Rectal smooth muscle tissue (tissue), 1 donor: ENCODE data around the gene PELI2.

Experiments
- H3K27ac ChIP-seq: one replicate; pipeline ENCODE4 v1.7.0; 2013; ENCODE audit warnings: low read depth, low read length, inconsistent platforms
- H3K27me3 ChIP-seq: one replicate; pipeline ENCODE4 v1.7.0; 2013; ENCODE audit warnings: low read length; ENCODE audit not compliant: control insufficient read depth, insufficient read depth
- H3K36me3 ChIP-seq: one replicate; pipeline ENCODE4 v1.7.0; 2013; ENCODE audit warnings: low read length; ENCODE audit not compliant: control insufficient read depth, insufficient read depth
- H3K4me1 ChIP-seq: one replicate; pipeline ENCODE4 v1.7.0; 2013; ENCODE audit warnings: low read length; ENCODE audit not compliant: control insufficient read depth, insufficient read depth
- H3K4me3 ChIP-seq: one replicate; pipeline ENCODE4 v1.7.0; 2013; ENCODE audit warnings: low read length
- H3K9ac ChIP-seq: one replicate; pipeline ENCODE4 v1.7.0; 2013; ENCODE audit warnings: low read length

PELI2 gene

GRCh38 chr14:56170028-56170427 is 51.8 kb downstream of the PELI2 start:
- Histone ChIP-seq H3K27me3 (no peaks in the 10 kb centered on the region), H3K9ac (no peak overlapping the region), H3K4me1 (peaks cover under 1% of the 10 kb centered on the region), H3K36me3 (no peaks in the 10 kb centered on the region), H3K27ac (no peak overlapping the region), H3K4me3 (no peak overlapping the region)

GRCh38 chr14:56170877-56171422 is 52.7 kb downstream of the PELI2 start:
- Histone ChIP-seq H3K4me1 (peaks cover 4% of the 10 kb centered on the region), H3K4me3 (no peak overlapping the region), H3K27me3 (no peaks in the 10 kb centered on the region)

GRCh38 chr14:56172074-56172473 is 53.9 kb downstream of the PELI2 start:
- no peaks in the 10 kb centered on the region for H3K27me3 ChIP-seq
- peaks cover 7% of the 10 kb centered on the region for H3K4me1 ChIP-seq
- no peak overlapping the region for H3K27ac ChIP-seq
- H3K9ac ChIP-seq: no peak overlapping the region
- H3K4me3 ChIP-seq: no peak overlapping the region
- no peaks in the 10 kb centered on the region for H3K36me3 ChIP-seq

More at GRCh38 chr14:56170877-56171422, 52.7 kb downstream of the PELI2 start:
- H3K27ac ChIP-seq: no peak overlapping the region
- H3K9ac ChIP-seq: no peak overlapping the region
- no peaks in the 10 kb centered on the region for H3K36me3 ChIP-seq

GRCh38 chr14:56172571-56172971 is 54.4 kb downstream of the PELI2 start:
- no peaks in the 10 kb centered on the region for H3K27me3 ChIP-seq
- H3K4me1 ChIP-seq: peaks cover 7% of the 10 kb centered on the region
- no peak overlapping the region for H3K4me3 ChIP-seq
- H3K27ac ChIP-seq: no peak overlapping the region
- H3K9ac ChIP-seq: no peak overlapping the region
- H3K36me3 ChIP-seq: no peaks in the 10 kb centered on the region

GRCh38 chr14:56173365-56173922 is 55.2 kb downstream of the PELI2 start:
- Histone ChIP-seq H3K27me3 (no peaks in the 10 kb centered on the region), H3K4me1 (peaks cover 7% of the 10 kb centered on the region), H3K36me3 (peaks cover 2% of the 10 kb centered on the region), H3K27ac (no peak overlapping the region), H3K4me3 (no peak overlapping the region), H3K9ac (no peak overlapping the region)

- H3K4me3 ChIP-seq: no peak overlapping the region
- H3K27me3 ChIP-seq: no peaks in the 10 kb centered on the region
These were observed 57.6 kb downstream of the PELI2 start for GRCh38 chr14:56175773-56176172.

GRCh38 chr14:56176530-56176929 is 58.3 kb downstream of the PELI2 start:
- H3K27ac ChIP-seq: no peak overlapping the region
- peaks cover 7% of the 10 kb centered on the region for H3K4me1 ChIP-seq
- peaks cover 5% of the 10 kb centered on the region for H3K36me3 ChIP-seq
- H3K9ac ChIP-seq: no peak overlapping the region
- H3K4me3 ChIP-seq: no peak overlapping the region
- no peaks in the 10 kb centered on the region for H3K27me3 ChIP-seq

More at GRCh38 chr14:56175773-56176172, 57.6 kb downstream of the PELI2 start:
- Histone ChIP-seq H3K27ac (no peak overlapping the region), H3K9ac (no peak overlapping the region), H3K4me1 (peaks cover 7% of the 10 kb centered on the region), H3K36me3 (peaks cover 5% of the 10 kb centered on the region)

GRCh38 chr14:56177036-56177435 is 58.8 kb downstream of the PELI2 start:
- Histone ChIP-seq H3K27me3 (no peaks in the 10 kb centered on the region), H3K9ac (no peak overlapping the region), H3K4me3 (no peak overlapping the region), H3K36me3 (peaks cover 5% of the 10 kb centered on the region), H3K27ac (no peak overlapping the region), H3K4me1 (peaks cover 7% of the 10 kb centered on the region)

GRCh38 chr14:56180754-56181542 is 62.7 kb downstream of the PELI2 start:
- H3K27me3 ChIP-seq: no peaks in the 10 kb centered on the region
- H3K4me1 ChIP-seq: peaks cover 3% of the 10 kb centered on the region
- no peak overlapping the region for H3K27ac ChIP-seq
- H3K36me3 ChIP-seq: peaks cover 5% of the 10 kb centered on the region
- H3K4me3 ChIP-seq: no peak overlapping the region
- H3K9ac ChIP-seq: no peak overlapping the region

GRCh38 chr14:56181681-56182085 is 63.5 kb downstream of the PELI2 start:
- Histone ChIP-seq H3K36me3 (peaks cover 5% of the 10 kb centered on the region), H3K9ac (no peak overlapping the region), H3K27ac (no peak overlapping the region), H3K27me3 (no peaks in the 10 kb centered on the region), H3K4me3 (no peak overlapping the region), H3K4me1 (no peaks in the 10 kb centered on the region)

GRCh38 chr14:56182410-56182809 is 64.2 kb downstream of the PELI2 start:
- Histone ChIP-seq H3K9ac (no peak overlapping the region), H3K27ac (no peak overlapping the region)

GRCh38 chr14:56183631-56184157 is 65.5 kb downstream of the PELI2 start:
- Histone ChIP-seq H3K4me1 (no peaks in the 10 kb centered on the region), H3K9ac (no peak overlapping the region), H3K27ac (no peak overlapping the region)

More at GRCh38 chr14:56182410-56182809, 64.2 kb downstream of the PELI2 start:
- Histone ChIP-seq H3K27me3 (no peaks in the 10 kb centered on the region), H3K4me1 (no peaks in the 10 kb centered on the region), H3K4me3 (no peak overlapping the region), H3K36me3 (peaks cover 5% of the 10 kb centered on the region)

More at GRCh38 chr14:56183631-56184157, 65.5 kb downstream of the PELI2 start:
- Histone ChIP-seq H3K27me3 (no peaks in the 10 kb centered on the region), H3K36me3 (peaks cover under 1% of the 10 kb centered on the region), H3K4me3 (no peak overlapping the region)
